NCI-H2171 (cell line): ENCODE data around the gene PAK2.
"Not testable (repeated sequence)": the region's sequence is repeated elsewhere in the genome, so short reads cannot be mapped to it uniquely, and the experiment has no call there.

Source experiments
- DNase-seq: peaks from one replicate; lab custom pipeline; 2025; lab: John Stamatoyannopoulos, UW

PAK2 gene

GRCh38 chr3:196736670-196737374, 2.8 kb upstream of the PAK2 start:
- DNase-seq, result no peak

- DNase-seq, result no peak
Observed at GRCh38 chr3:196737655-196738054, 2.0 kb upstream of the PAK2 start.

- DNase-seq, result no peak
Observed at GRCh38 chr3:196740481-196741248, 1.0 kb downstream of the PAK2 start.

GRCh38 chr3:196741249-196741889, 1.7 kb downstream of the PAK2 start:
- no peak for DNase-seq

- not testable (repeated sequence) for DNase-seq
Observed at GRCh38 chr3:196743569-196743968, 3.9 kb downstream of the PAK2 start.

GRCh38 chr3:196749125-196749524, 9.5 kb downstream of the PAK2 start:
- DNase-seq, result no peak

- DNase-seq, result no peak
Observed at GRCh38 chr3:196753201-196753600, 13.5 kb downstream of the PAK2 start.

GRCh38 chr3:196754091-196754981, 14.7 kb downstream of the PAK2 start:
- DNase-seq, result no peak

GRCh38 chr3:196756732-196757131, 17.1 kb downstream of the PAK2 start:
- DNase-seq, result no peak

- DNase-seq, result no peak
Observed at GRCh38 chr3:196757876-196758739, 18.5 kb downstream of the PAK2 start.

GRCh38 chr3:196763179-196763578, 23.5 kb downstream of the PAK2 start:
- DNase-seq, result no peak

GRCh38 chr3:196765454-196765853, 25.8 kb downstream of the PAK2 start:
- no peak for DNase-seq

- no peak for DNase-seq
Observed at GRCh38 chr3:196771067-196771466, 31.4 kb downstream of the PAK2 start.

GRCh38 chr3:196772102-196772501, 32.4 kb downstream of the PAK2 start:
- DNase-seq, result no peak

GRCh38 chr3:196772897-196773296, 33.2 kb downstream of the PAK2 start:
- no peak for DNase-seq

- DNase-seq, result no peak
Observed at GRCh38 chr3:196774191-196774820, 34.6 kb downstream of the PAK2 start.

GRCh38 chr3:196774848-196775422, 35.3 kb downstream of the PAK2 start:
- DNase-seq, result no peak

GRCh38 chr3:196775938-196776337, 36.3 kb downstream of the PAK2 start:
- DNase-seq, result no peak

- DNase-seq, result no peak
Observed at GRCh38 chr3:196777836-196778235, 38.2 kb downstream of the PAK2 start.

- DNase-seq, result no peak
Observed at GRCh38 chr3:196778755-196779154, 39.1 kb downstream of the PAK2 start.
